OCI-LY3 (cell line): ENCODE data around the gene RTL10.

ENCODE experiments used
- EZH2phosphoT487 ChIP-seq: fragments of 200-600 bp; shearing (Covaris generic); IDR thresholded peaks from 2 replicates; pipeline ENCODE4 v1.6.1; 2018; ENCODE audit warnings: antibody characterized with exemption, mixed run types, low read depth
- TF ChIP-seq, protein P1 (sequence below): fragments of 200-600, 300-600 bp; sonication (generic); IDR thresholded peaks from 2 replicates; pipeline ENCODE4 v1.5.1; 2014; ENCODE audit warnings: antibody characterized with exemption, low read length, low read depth

GRCh38 chr22:19876314-19876940 lies 21.8 kb upstream of the RTL10 start:
- TF ChIP-seq, protein P1, sequence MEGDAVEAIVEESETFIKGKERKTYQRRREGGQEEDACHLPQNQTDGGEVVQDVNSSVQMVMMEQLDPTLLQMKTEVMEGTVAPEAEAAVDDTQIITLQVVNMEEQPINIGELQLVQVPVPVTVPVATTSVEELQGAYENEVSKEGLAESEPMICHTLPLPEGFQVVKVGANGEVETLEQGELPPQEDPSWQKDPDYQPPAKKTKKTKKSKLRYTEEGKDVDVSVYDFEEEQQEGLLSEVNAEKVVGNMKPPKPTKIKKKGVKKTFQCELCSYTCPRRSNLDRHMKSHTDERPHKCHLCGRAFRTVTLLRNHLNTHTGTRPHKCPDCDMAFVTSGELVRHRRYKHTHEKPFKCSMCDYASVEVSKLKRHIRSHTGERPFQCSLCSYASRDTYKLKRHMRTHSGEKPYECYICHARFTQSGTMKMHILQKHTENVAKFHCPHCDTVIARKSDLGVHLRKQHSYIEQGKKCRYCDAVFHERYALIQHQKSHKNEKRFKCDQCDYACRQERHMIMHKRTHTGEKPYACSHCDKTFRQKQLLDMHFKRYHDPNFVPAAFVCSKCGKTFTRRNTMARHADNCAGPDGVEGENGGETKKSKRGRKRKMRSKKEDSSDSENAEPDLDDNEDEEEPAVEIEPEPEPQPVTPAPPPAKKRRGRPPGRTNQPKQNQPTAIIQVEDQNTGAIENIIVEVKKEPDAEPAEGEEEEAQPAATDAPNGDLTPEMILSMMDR: no peak
- TF ChIP-seq EZH2phosphoT487: no peak
